Neural cell (in vitro differentiated cells): ENCODE data around the gene TPST2.

Source experiments
- POLR2AphosphoS5 ChIP-seq: IDR thresholded peaks from 2 replicates; pipeline ENCODE4 v1.6.1; 2012
- TAF1 ChIP-seq: IDR thresholded peaks from 2 replicates; pipeline ENCODE4 v1.6.1; 2012; ENCODE audit warnings: low read depth
- TF ChIP-seq, protein P1 (sequence below): fragments of 450-650 bp; IDR thresholded peaks from 2 replicates; pipeline ENCODE4 v1.5.1; 2014; ENCODE audit warnings: antibody characterized with exemption, mild to moderate bottlenecking, moderate library complexity; ENCODE audit not compliant: poor library complexity, severe bottlenecking

DNA sequence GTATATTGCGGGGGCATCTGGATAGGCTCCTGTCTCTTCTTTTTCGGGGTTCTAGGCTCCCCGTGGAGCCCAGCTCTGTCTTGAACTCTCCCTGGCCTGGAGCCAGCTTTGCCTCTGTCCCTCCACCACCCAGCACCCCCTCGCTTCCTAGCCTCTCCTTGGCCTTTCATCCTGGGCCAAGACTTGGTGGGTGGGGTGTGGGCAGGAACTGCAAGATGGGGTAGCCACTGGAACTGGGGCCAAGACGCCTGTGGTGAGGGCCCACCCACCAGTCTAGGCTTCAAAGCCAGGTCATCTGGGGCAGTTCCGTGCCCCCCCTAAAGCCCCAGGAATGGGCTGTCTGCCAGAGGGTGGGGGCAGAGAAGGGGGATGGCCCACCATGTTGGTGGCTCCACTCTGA, 29.6 kb upstream of the TPST2 start:
- TF ChIP-seq POLR2AphosphoS5 (no peak), TAF1 (no peak)
- TF ChIP-seq, protein P1, sequence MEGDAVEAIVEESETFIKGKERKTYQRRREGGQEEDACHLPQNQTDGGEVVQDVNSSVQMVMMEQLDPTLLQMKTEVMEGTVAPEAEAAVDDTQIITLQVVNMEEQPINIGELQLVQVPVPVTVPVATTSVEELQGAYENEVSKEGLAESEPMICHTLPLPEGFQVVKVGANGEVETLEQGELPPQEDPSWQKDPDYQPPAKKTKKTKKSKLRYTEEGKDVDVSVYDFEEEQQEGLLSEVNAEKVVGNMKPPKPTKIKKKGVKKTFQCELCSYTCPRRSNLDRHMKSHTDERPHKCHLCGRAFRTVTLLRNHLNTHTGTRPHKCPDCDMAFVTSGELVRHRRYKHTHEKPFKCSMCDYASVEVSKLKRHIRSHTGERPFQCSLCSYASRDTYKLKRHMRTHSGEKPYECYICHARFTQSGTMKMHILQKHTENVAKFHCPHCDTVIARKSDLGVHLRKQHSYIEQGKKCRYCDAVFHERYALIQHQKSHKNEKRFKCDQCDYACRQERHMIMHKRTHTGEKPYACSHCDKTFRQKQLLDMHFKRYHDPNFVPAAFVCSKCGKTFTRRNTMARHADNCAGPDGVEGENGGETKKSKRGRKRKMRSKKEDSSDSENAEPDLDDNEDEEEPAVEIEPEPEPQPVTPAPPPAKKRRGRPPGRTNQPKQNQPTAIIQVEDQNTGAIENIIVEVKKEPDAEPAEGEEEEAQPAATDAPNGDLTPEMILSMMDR = no peak
